ENCODE data around the gene TLN1.

Gene TLN1

DNA sequence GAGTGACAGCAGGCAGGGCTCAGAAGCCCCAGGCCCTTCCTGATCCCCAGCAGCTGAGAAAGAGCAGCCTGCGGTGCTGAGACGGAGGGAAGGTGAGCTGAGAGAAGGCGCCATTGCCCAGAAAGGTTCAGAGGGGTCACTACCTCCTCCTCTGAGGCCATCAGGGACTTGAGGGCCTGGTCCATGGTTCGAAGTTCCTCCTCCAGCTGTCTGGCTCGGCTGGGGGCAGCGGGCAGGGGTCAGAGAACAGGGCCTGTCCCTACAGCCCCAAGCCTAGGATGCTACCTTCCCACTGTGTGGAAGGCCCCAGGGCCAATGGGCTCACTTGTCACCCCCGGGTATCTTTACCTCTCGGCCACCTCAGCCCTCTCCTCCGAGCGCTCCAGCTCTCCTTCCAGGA is 47.1 kb downstream of the TLN1 start:
- no peak for DNase-seq (ENCODE audit: low spot score)

- no peak for DNase-seq (ENCODE audit: low spot score)
These were observed 48.7 kb downstream of the TLN1 start for GRCh38 chr9:35683323-35683722.

- DNase-seq (ENCODE audit: low spot score) = no peak
These were observed 49.3 kb downstream of the TLN1 start for GRCh38 chr9:35682520-35683315.

- DNase-seq (ENCODE audit: low spot score) = no peak
These were observed 49.9 kb downstream of the TLN1 start for GRCh38 chr9:35682051-35682450.

- DNase-seq (ENCODE audit: low spot score) = no peak
These were observed 50.5 kb downstream of the TLN1 start for GRCh38 chr9:35681341-35682002.

- DNase-seq (ENCODE audit: low spot score) = no peak
These were observed 51.5 kb downstream of the TLN1 start for GRCh38 chr9:35680331-35681105.

GRCh38 chr9:35679766-35680330 is 52.1 kb downstream of the TLN1 start:
- DNase-seq (ENCODE audit: low spot score) = no peak

- DNase-seq (ENCODE audit: low spot score) = no peak
These were observed 52.9 kb downstream of the TLN1 start for GRCh38 chr9:35679091-35679490.

GRCh38 chr9:35675732-35676392 is 56.1 kb downstream of the TLN1 start:
- no peak for DNase-seq (ENCODE audit: low spot score)

- DNase-seq (ENCODE audit: low spot score) = no peak
These were observed 56.8 kb downstream of the TLN1 start for GRCh38 chr9:35675204-35675603.

DNA sequence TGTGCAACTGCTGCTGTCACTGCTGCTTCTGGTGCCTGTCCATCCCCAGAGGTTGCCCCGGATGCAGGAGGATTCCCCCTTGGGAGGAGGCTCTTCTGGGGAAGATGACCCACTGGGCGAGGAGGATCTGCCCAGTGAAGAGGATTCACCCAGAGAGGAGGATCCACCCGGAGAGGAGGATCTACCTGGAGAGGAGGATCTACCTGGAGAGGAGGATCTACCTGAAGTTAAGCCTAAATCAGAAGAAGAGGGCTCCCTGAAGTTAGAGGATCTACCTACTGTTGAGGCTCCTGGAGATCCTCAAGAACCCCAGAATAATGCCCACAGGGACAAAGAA is 58.0 kb downstream of the TLN1 start:
- no peak for DNase-seq (ENCODE audit: low spot score)

DNA sequence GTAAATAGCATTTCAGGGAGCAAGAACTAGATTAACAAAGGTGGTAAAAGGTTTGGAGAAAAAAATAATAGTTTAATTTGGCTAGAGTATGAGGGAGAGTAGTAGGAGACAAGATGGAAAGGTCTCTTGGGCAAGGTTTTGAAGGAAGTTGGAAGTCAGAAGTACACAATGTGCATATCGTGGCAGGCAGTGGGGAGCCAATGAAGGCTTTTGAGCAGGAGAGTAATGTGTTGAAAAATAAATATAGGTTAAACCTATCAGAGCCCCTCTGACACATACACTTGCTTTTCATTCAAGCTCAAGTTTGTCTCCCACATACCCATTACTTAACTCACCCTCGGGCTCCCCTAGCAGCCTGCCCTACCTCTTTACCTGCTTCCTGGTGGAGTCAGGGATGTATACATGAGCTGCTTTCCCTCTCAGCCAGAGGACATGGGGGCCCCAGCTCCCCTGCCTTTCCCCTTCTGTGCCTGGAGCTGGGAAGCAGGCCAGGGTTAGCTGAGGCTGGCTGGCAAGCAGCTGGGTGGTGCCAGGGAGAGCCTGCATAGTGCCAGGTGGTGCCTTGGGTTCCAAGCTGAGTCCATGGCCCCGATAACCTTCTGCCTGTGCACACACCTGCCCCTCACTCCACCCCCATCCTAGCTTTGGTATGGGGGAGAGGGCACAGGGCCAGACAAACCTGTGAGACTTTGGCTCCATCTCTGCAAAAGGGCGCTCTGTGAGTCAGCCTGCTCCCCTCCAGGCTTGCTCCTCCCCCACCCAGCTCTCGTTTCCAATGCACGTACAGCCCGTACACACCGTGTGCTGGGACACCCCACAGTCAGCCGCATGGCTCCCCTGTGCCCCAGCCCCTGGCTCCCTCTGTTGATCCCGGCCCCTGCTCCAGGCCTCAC is 58.6 kb downstream of the TLN1 start, which contains the start of gene CA9:
TSS of gene CA9 (plus strand) at position 797 of the 893 bp plus-strand sequence. CDS start at position 829, 32 bp downstream.
- DNase-seq (ENCODE audit: low spot score) = no peak

GRCh38 chr9:35669331-35670145 is 62.5 kb downstream of the TLN1 start:
- no peak for DNase-seq (ENCODE audit: low spot score)

DNA sequence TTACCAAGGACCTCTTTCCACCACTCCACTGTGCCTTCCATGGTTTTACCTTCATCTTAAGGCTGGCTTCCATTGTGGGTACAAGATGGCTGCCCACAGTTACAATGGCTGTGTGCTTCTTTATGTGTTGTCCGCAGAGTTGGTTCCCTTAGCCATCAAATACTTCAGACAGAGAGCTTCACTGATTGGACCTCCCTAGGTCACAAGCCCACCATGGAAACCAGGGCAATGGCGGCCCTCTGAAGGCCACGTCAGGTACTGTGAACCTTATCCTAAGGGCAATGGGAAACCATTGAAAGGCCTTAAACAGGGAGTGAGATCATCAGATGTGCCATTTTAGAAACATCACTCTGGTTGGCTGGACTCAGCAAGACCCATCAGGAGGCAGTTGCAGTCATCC is 64.1 kb downstream of the TLN1 start:
- DNase-seq (ENCODE audit: low spot score) = no peak

GRCh38 chr9:35666549-35666948 is 65.4 kb downstream of the TLN1 start:
- no peak for DNase-seq (ENCODE audit: low spot score)

GRCh38 chr9:35666045-35666444 is 66.0 kb downstream of the TLN1 start:
- no peak for DNase-seq (ENCODE audit: low spot score)

GRCh38 chr9:35665471-35665818 is 66.5 kb downstream of the TLN1 start:
- no peak for DNase-seq (ENCODE audit: low spot score)

DNA sequence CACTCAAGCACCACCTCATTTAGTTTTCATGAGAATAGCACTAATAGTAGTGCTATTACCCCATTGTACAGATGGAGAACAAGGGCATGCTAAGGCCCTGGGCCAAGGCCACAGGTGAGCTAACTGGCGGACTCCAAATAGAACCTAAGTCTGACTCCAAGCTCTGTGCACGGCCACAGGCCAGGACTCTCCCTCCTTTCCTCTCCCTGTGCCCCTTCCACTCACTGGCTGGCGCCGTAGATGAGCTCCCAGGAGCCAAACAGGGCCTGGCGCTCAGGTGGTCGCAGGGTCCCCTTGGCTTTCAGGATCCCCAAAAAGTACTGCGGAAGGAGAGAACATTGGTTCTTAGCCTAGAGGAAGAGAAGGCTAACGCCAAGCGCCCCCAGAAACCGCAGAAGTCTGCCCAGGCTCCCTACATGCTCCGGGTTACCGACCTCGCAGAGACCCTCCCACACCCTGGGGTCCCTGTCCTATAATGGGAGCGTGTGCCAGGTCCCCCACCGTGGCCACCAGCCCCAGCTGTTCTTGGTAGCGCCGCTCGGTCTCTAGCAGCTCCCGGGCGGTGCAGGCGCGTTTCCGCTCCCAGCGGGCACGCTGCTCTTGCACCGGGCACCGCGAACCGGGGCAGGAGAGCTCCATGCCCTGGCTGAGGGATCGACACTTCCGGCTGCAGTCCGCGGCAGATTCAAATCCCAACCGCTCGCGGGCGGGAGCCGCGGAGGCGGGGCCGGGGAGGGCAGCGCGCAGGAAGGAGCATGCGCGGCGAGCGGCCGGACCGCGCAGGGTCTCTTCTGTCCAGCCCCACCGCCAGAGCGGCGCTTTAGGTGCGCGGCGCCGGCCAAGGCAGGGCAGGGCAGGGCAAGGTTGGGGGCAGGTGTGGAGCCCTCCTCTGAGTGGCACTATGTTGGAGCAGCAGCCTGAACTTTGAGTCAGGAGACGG is 67.2 kb downstream of the TLN1 start, which contains the start of gene ARHGEF39:
TSS of gene ARHGEF39 (minus strand) at position 665 of the 940 bp plus-strand sequence. CDS start at position 639, 26 bp downstream.
- DNase-seq (ENCODE audit: low spot score) = peak; percentile 56

- no peak for DNase-seq (ENCODE audit: low spot score)
These were observed 69.6 kb downstream of the TLN1 start for GRCh38 chr9:35662437-35662836.
